B cell (primary cell): Measurements from ENCODE around the gene RAD51B. TPM values are rescaled to one million over a fixed set of nuclear protein-coding genes. Genes with fewer than 3 reads are reported as not detected.
A peak's percentile ranks its signal among the peaks of the same experiment; 100 is the strongest.
"Not testable (repeated sequence)": the region's sequence is repeated elsewhere in the genome, so short reads cannot be mapped to it uniquely, and the experiment has no call there.

ENCODE experiments used
- ATAC-seq: fragments of 200-7000 bp; cut with Tn5 transposase; one replicate; pipeline ENCODE4 v1.10.0; 2021; ENCODE audit warnings: low read depth, mild to moderate bottlenecking, moderate number of reproducible peaks, moderate library complexity
- CTCF ChIA-PET: fragments of 350-600 bp; sonication (Branson Sonifier 250); formaldehyde crosslinking; loops from one replicate; lab custom pipeline; 2021; ENCODE audit warnings: antibody characterized with exemption, inconsistent platforms; lab: Charles Lee
- POLR2A ChIA-PET: fragments of 350-600 bp; sonication (Branson Sonifier 250); formaldehyde crosslinking; loops from one replicate; lab custom pipeline; 2021; ENCODE audit warnings: antibody characterized with exemption; lab: Charles Lee
- DNase-seq: peaks from one replicate; pipeline ENCODE4 v3.0.0; 2013
- H2AFZ ChIP-seq: 2 replicates; pipeline ENCODE4 v1.6.1; 2012; ENCODE audit warnings: mild to moderate bottlenecking, low read depth, low read length; ENCODE audit not compliant: insufficient read depth, poor library complexity, severe bottlenecking
- H3K27ac ChIP-seq, 2 donors: 1 replicate in 1 of 2; 2 replicates in 1 of 2; pipeline ENCODE4 v1.5.1; 2012 to 2013; ENCODE audit warnings: low read length in 2 of 2, mild to moderate bottlenecking in 2 of 2, moderate library complexity in 1 of 2
- H3K27me3 ChIP-seq, 4 experiments: fragments of 200-600 bp in 1 of 4; sonication (generic) in 1 of 4; replicated peaks in 1 of 4; 1 replicate in 2 of 4; 2 replicates in 2 of 4; pipeline versions ENCODE4 v1.6.1 to v1.7.0; 2013 to 2016; ENCODE audit warnings: low read length in 3 of 4, mild to moderate bottlenecking in 2 of 4, mixed read lengths in 1 of 4, moderate library complexity in 1 of 4; ENCODE audit not compliant: insufficient read depth in 4 of 4, control insufficient read depth in 3 of 4; ENCODE audit errors: control extremely low read depth in 1 of 4
- H3K36me3 ChIP-seq, 2 experiments: replicated peaks in 1 of 2; 1 replicate in 1 of 2; 2 replicates in 1 of 2; pipeline versions ENCODE4 v1.6.1 to v1.7.1; 2013; ENCODE audit warnings: low read length in 1 of 2; ENCODE audit not compliant: insufficient read depth in 2 of 2, control insufficient read depth in 1 of 2; ENCODE audit errors: control extremely low read depth in 1 of 2, extremely low read depth in 1 of 2
- H3K4me1 ChIP-seq, 2 donors: fragments of 200-600 bp in 1 of 2; sonication (generic) in 1 of 2; 1 replicate in 1 of 2; 2 replicates in 1 of 2; pipeline versions ENCODE4 v1.5.1 to v1.6.1; 2013 to 2017; ENCODE audit warnings: low read length in 2 of 2; ENCODE audit not compliant: control insufficient read depth in 2 of 2, insufficient read depth in 2 of 2
- H3K4me2 ChIP-seq: replicated peaks from 2 replicates; pipeline ENCODE3; 2012; ENCODE audit warnings: mild to moderate bottlenecking, low read depth, low read length; ENCODE audit not compliant: poor library complexity, severe bottlenecking
- H3K4me3 ChIP-seq, 5 experiments: fragments of 200-600 bp in 1 of 5; sonication (generic) in 1 of 5; 1 replicate in 3 of 5; 2 replicates in 2 of 5; pipeline versions ENCODE4 v1.5.1 to v1.7.0; 2011 to 2016; ENCODE audit warnings: low read length in 4 of 5, mild to moderate bottlenecking in 4 of 5, low read depth in 2 of 5, control low read depth in 1 of 5, moderate library complexity in 1 of 5; ENCODE audit not compliant: insufficient read depth in 1 of 5; ENCODE audit errors: control extremely low read depth in 1 of 5, extremely low read depth in 1 of 5
- H3K79me2 ChIP-seq: fragments of 200-600 bp; sonication (generic); one replicate; pipeline ENCODE4 v1.6.0; 2016; ENCODE audit warnings: low read length; ENCODE audit not compliant: control insufficient read depth, insufficient read depth
- H3K9ac ChIP-seq: fragments of 200-600 bp; sonication (generic); 2 replicates; pipeline ENCODE4 v1.6.1; 2017; ENCODE audit warnings: mild to moderate bottlenecking, low read length, moderate library complexity
- H3K9me3 ChIP-seq, 3 donors: one replicate each; pipeline versions ENCODE4 v1.6.1 to v1.7.1; 2013; ENCODE audit warnings: low read length in 2 of 3; ENCODE audit not compliant: control insufficient read depth in 2 of 3, insufficient read depth in 1 of 3; ENCODE audit errors: control extremely low read depth in 1 of 3
- H4K20me1 ChIP-seq: 2 replicates; pipeline ENCODE4 v1.6.0; 2012; ENCODE audit warnings: mild to moderate bottlenecking, low read length; ENCODE audit not compliant: insufficient read depth, control insufficient read depth, poor library complexity, severe bottlenecking
- H3K27ac Mint-ChIP-seq: one replicate; pipeline ENCODE4 v1.8.0; 2021; ENCODE audit warnings: mixed read lengths
- H3K27me3 Mint-ChIP-seq: one replicate; pipeline ENCODE4 v1.8.0; 2021; ENCODE audit warnings: mixed read lengths
- H3K4me1 Mint-ChIP-seq: one replicate; pipeline ENCODE4 v1.8.0; 2021; ENCODE audit warnings: mixed read lengths
- H3K4me3 Mint-ChIP-seq: one replicate; pipeline ENCODE4 v1.8.0; 2021; ENCODE audit warnings: mixed read lengths
- H3K9me3 Mint-ChIP-seq: one replicate; pipeline ENCODE4 v1.8.0; 2022; ENCODE audit warnings: mixed read lengths; ENCODE audit not compliant: insufficient read depth
- WGBS: methylation state at CpG from one replicate; pipeline ENCODE4 v1.1.5; 2013; ENCODE audit warnings: missing lambda C conversion rate; ENCODE audit not compliant: insufficient coverage; 5-methylcytosine and 5-hydroxymethylcytosine counted together
- intact Hi-C: fragments of 100-400 bp; cut with micrococcal nuclease; formaldehyde crosslinking; loops from one replicate; pipeline ENCODE4 v1.10.0; 2022
- polyA plus RNA-seq: library from polyadenylated mRNA; depleted of rRNA; stranded (reverse); fragments of >200 nt; gene quantifications from 2 replicates; pipeline ENCODE4 v1.2.3, GENCODE V29; 2012
- total RNA-seq, 2 donors: library from RNA; stranded (reverse); fragments of 120-200 nt in 1 of 2; gene quantifications; 1 replicate in 1 of 2; 2 replicates in 1 of 2; pipeline versions ENCODE4 v1.2.3 to v1.2.4, GENCODE V29; 2013 to 2022

The RAD51B gene
- total and polyA plus RNA-seq, 2 donors (not counting 1 experiment from before 2014, with no cell fraction given) = 6.5 to 60.6 TPM

DNA sequence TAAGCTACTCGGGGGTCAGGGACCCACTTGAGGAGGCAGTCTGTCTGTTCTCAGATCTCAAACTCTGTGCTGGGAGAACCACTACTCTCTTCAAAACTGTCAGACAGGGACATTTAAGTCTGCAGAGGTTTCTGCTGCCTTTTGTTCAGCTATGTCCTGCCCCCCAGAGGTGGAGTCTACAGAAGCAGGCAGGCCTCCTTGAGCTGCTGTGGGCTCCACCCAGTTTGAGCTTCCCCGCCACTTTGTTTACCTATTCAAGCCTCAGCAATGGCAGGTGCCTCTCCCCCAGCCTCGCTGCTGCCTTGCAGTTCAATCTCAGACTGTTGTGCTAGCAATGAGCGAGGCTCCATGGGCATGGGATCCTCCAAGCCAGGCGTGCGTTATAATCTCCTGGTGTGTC, 614.6 kb downstream of the RAD51B start:
- ATAC-seq, H3K4me2 ChIP-seq, H3K27ac Mint-ChIP-seq, H3K36me3 ChIP-seq, H3K4me1 ChIP-seq, H4K20me1 ChIP-seq, POLR2A ChIA-PET, H3K9ac ChIP-seq, H3K27ac ChIP-seq, H3K4me3 Mint-ChIP-seq, H3K27me3 Mint-ChIP-seq, H3K9me3 ChIP-seq, H3K27me3 ChIP-seq, H2AFZ ChIP-seq, H3K9me3 Mint-ChIP-seq, H3K4me3 ChIP-seq: not testable (repeated sequence)
- peak; percentile 24 for DNase-seq
- peaks cover 13% of the 10 kb centered on the region for H3K79me2 ChIP-seq
- intact Hi-C loops = loop anchor here (1.0 kb wide), 1 partner anchor 186 kb away; no protein-coding TSS in a partner anchor
- CTCF ChIA-PET = interaction anchor here (0.6 to 1.8 kb wide), 8 partner anchors 9 to 384 kb away, joined by 3 to 8 read pairs (median 3); no protein-coding TSS in a partner anchor
- peaks cover 15% of the 10 kb centered on the region for H3K4me1 Mint-ChIP-seq
- 88% methylated on average over 5 of the region's 6 CpGs for WGBS

- CTCF ChIA-PET = interaction anchor here (1.1 to 1.2 kb wide), 2 partner anchors 23 to 184 kb away, joined by 3 read pairs; no protein-coding TSS in a partner anchor
- H3K27me3 Mint-ChIP-seq, H3K27me3 ChIP-seq, H3K9me3 ChIP-seq, H3K4me1 ChIP-seq, H4K20me1 ChIP-seq, H3K36me3 ChIP-seq, H3K27ac Mint-ChIP-seq, intact Hi-C loops, ATAC-seq, POLR2A ChIA-PET, DNase-seq, H3K9ac ChIP-seq, H3K4me2 ChIP-seq, H3K9me3 Mint-ChIP-seq, H3K27ac ChIP-seq, H3K4me3 Mint-ChIP-seq, H3K4me3 ChIP-seq, H2AFZ ChIP-seq: not testable (repeated sequence)
- peaks cover 15% of the 10 kb centered on the region for H3K4me1 Mint-ChIP-seq
- peaks cover 13% of the 10 kb centered on the region for H3K79me2 ChIP-seq
These were observed 616.1 kb downstream of the RAD51B start for GRCh38 chr14:68435631-68436030.
